Activated CD8-positive, alpha-beta T cell treated with anti-CD3 and anti-CD28 coated beads for 36 hours (primary cell): ENCODE measurements around the gene HIGD1A. TPM values are rescaled to one million over a fixed set of nuclear protein-coding genes. Genes with fewer than 3 reads are reported as not detected.

Experiments used
- ATAC-seq: fragments of 200-7000 bp; cut with Tn5 transposase; one replicate; pipeline ENCODE4 v1.10.0; 2021; ENCODE audit warnings: mild to moderate bottlenecking, moderate library complexity
- CTCF ChIA-PET: fragments of 350-600 bp; sonication (Branson Sonifier 250); formaldehyde crosslinking; loops from one replicate; lab custom pipeline; 2021; ENCODE audit warnings: antibody characterized with exemption; lab: Charles Lee
- POLR2A ChIA-PET: fragments of 350-600 bp; sonication (Branson Sonifier 250); formaldehyde crosslinking; loops from one replicate; lab custom pipeline; 2021; ENCODE audit warnings: antibody characterized with exemption; lab: Charles Lee
- DNase-seq: peaks from one replicate; pipeline ENCODE4 v3.0.0-alpha.2; 2020
- H3K27ac Mint-ChIP-seq: one replicate; pipeline ENCODE4 v1.8.0; 2021; ENCODE audit warnings: mild to moderate bottlenecking, mixed read lengths
- H3K27me3 Mint-ChIP-seq: one replicate; pipeline ENCODE4 v1.8.0; 2021; ENCODE audit warnings: mixed read lengths
- H3K36me3 Mint-ChIP-seq: one replicate; pipeline ENCODE4 v1.8.0; 2021; ENCODE audit warnings: low read depth, mixed read lengths
- H3K4me1 Mint-ChIP-seq: one replicate; pipeline ENCODE4 v1.8.0; 2021; ENCODE audit warnings: low read depth, mixed read lengths
- H3K4me3 Mint-ChIP-seq: one replicate; pipeline ENCODE4 v1.8.0; 2021; ENCODE audit warnings: mild to moderate bottlenecking, moderate library complexity, mixed read lengths
- H3K9me3 Mint-ChIP-seq: one replicate; pipeline ENCODE4 v1.8.0; 2021; ENCODE audit warnings: mixed read lengths
- intact Hi-C: fragments of 100-400 bp; cut with micrococcal nuclease; formaldehyde crosslinking; loops from one replicate; pipeline ENCODE4 v1.10.0; 2022
- total RNA-seq, 2 experiments: library from RNA; stranded (reverse); gene quantifications; one replicate each; pipeline ENCODE4 v1.2.3, GENCODE V29; 2021
- TF ChIP-seq, protein P1 (sequence below): fragments of 200-600 bp; IDR thresholded peaks from one replicate; pipeline ENCODE4 v1.8.0; 2022; ENCODE audit warnings: antibody characterized with exemption, mild to moderate bottlenecking

HIGD1A gene
- total RNA-seq, 2 experiments from 2014 or later = 58.4 to 60.5 TPM

DNA sequence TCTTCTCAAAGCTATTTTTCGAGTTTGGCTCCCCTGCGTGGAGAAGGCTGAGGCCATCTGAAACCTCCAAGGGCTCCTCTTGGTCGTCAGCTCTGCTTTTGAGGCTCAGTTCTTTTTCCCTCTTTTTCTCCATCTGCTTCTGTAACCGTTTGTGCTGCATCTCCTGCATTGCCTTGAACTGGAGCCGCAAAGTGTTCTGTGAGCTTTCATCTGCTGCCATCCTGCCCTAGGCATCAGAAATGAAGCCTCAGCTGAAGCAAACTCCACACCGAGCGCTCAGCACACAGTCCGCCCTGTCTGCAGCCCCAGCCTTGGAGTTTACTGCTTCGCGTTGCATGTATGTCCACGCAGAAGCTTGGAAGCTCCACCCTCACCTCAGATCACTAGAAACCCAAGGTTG is 46.2 kb downstream of the HIGD1A start:
- TF ChIP-seq, protein P1, sequence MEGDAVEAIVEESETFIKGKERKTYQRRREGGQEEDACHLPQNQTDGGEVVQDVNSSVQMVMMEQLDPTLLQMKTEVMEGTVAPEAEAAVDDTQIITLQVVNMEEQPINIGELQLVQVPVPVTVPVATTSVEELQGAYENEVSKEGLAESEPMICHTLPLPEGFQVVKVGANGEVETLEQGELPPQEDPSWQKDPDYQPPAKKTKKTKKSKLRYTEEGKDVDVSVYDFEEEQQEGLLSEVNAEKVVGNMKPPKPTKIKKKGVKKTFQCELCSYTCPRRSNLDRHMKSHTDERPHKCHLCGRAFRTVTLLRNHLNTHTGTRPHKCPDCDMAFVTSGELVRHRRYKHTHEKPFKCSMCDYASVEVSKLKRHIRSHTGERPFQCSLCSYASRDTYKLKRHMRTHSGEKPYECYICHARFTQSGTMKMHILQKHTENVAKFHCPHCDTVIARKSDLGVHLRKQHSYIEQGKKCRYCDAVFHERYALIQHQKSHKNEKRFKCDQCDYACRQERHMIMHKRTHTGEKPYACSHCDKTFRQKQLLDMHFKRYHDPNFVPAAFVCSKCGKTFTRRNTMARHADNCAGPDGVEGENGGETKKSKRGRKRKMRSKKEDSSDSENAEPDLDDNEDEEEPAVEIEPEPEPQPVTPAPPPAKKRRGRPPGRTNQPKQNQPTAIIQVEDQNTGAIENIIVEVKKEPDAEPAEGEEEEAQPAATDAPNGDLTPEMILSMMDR = no peak
- Mint-ChIP-seq H3K36me3 (no peaks in the 10 kb centered on the region), H3K4me1 (no peaks in the 10 kb centered on the region), H3K27me3 (peaks cover 2% of the 10 kb centered on the region), H3K4me3 (no peak overlapping the region), H3K27ac (no peak overlapping the region), H3K9me3 (no peaks in the 10 kb centered on the region)
- POLR2A ChIA-PET = no interaction called here
- CTCF ChIA-PET = interaction anchor here (0.9 to 4.0 kb wide), 3 partner anchors 13 to 45 kb away, joined by 4 to 23 read pairs (median 4); no protein-coding TSS in a partner anchor
- ATAC-seq = no peak
- intact Hi-C loops = no loop called here
- DNase-seq = no peak

DNA sequence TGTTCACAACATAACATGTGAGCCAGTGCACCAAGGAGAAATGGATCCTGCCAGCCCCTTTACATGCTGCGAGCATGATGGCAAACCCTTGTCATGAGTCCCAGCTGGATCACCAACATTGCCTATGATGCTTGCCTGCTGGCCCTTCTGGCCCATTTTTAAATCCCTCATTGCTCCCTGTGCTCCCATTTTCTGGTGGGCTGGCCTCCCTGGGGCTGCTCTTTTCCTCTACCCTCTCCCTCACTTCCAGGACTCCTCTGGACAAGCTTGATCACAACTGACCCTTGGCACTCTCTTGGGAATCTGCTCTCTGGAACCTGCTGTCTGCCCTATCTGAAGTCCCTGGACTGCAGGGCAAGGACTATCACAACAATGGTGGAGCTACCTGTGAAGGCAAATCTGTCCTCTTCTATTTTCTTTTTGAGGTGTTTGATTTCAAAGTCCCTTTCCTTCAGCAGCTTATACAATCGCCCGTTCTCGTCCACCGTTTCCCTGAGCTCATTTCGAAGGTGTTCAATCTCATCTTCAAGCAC is 47.5 kb downstream of the HIGD1A start:
- DNase-seq (no peak), ATAC-seq (no peak)
- CTCF ChIA-PET = interaction anchor here (1.1 to 4.0 kb wide), 2 partner anchors 12 to 47 kb away, joined by 4 to 23 read pairs; no protein-coding TSS in a partner anchor
- Mint-ChIP-seq H3K36me3 (no peaks in the 10 kb centered on the region), H3K27ac (no peak overlapping the region), H3K4me3 (no peak overlapping the region), H3K27me3 (peaks cover 2% of the 10 kb centered on the region), H3K9me3 (no peaks in the 10 kb centered on the region), H3K4me1 (no peaks in the 10 kb centered on the region)
- TF ChIP-seq, protein P1 = no peak
- intact Hi-C loops = no loop called here
- POLR2A ChIA-PET = no interaction called here

DNA sequence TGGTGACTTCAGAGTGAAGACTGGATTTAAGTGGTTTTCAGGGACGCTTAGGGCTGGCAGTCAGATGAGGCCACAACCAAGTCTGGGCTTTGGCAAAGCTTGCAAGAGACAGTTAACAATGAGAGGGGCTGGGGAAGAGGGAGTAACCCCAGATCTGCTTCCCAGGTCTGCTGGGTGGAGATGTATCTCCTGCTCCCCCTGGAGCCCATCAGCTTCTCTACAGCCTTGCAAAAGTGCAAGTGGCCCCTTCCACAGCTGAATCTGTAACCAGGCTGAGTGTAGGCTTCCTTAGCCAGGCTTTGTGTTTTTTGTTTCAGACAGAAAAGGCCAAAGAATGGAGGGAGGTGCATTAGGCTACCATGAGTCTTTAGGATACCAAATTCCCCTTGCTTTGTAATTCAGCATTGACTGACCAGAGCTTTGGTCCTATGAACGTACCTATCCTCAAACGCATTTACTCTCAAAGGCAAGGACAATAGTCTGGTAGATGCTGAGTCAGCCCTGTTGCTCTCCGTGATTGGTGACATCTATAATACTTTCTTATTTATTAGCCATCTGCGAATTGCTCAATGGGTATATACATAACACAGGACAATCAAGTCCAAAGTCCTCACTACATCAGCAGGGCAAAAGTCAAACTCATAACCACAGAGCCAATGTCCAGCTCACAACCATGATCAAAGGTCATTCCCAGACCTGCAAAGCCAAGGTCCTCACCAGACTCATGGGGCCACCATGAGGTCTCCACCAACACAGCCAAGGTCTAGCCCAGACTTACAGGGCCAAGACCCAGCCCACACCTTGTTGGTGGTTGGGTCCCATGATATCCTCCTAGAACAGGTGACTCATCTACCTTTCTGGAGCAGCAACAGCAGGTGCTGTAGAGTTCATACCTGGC is 48.4 kb downstream of the HIGD1A start:
- ChIA-PET POLR2A (interaction anchor here (0.7 kb wide), 1 partner anchor 126 kb away, joined by 3 read pairs; no protein-coding TSS in a partner anchor), CTCF (interaction anchor here (0.5 to 4.0 kb wide), 6 partner anchors 9 to 246 kb away, joined by 3 to 23 read pairs (median 3); no protein-coding TSS in a partner anchor)
- peak; percentile 45 for ATAC-seq
- no peaks in the 10 kb centered on the region for H3K36me3 Mint-ChIP-seq
- TF ChIP-seq, protein P1 = peak; percentile 18
- intact Hi-C loops = no loop called here
- DNase-seq = peak; percentile 34
- no peaks in the 10 kb centered on the region for H3K4me1 Mint-ChIP-seq
- H3K27me3 Mint-ChIP-seq = no peaks in the 10 kb centered on the region
- no peaks in the 10 kb centered on the region for H3K9me3 Mint-ChIP-seq
- no peak overlapping the region for H3K4me3 Mint-ChIP-seq
- no peak overlapping the region for H3K27ac Mint-ChIP-seq

GRCh38 chr3:42753757-42754156 is 50.5 kb downstream of the HIGD1A start:
- ATAC-seq (no peak), DNase-seq (no peak)
- no peaks in the 10 kb centered on the region for H3K36me3 Mint-ChIP-seq
- H3K4me3 Mint-ChIP-seq = no peak overlapping the region
- no peaks in the 10 kb centered on the region for H3K9me3 Mint-ChIP-seq
- intact Hi-C loops = no loop called here
- H3K27ac Mint-ChIP-seq = no peak overlapping the region
- no peaks in the 10 kb centered on the region for H3K4me1 Mint-ChIP-seq
- ChIA-PET POLR2A (no interaction called here), CTCF (interaction anchor here (1.6 kb wide), 1 partner anchor 9 kb away, joined by 6 read pairs; no protein-coding TSS in a partner anchor)
- TF ChIP-seq, protein P1 = no peak
- no peaks in the 10 kb centered on the region for H3K27me3 Mint-ChIP-seq

GRCh38 chr3:42752961-42753360 is 51.3 kb downstream of the HIGD1A start:
- TF ChIP-seq, protein P1 = no peak
- peaks cover 3% of the 10 kb centered on the region for H3K4me1 Mint-ChIP-seq
- H3K36me3 Mint-ChIP-seq = no peaks in the 10 kb centered on the region
- CTCF ChIA-PET = interaction anchor here (1.6 kb wide), 1 partner anchor 8 kb away, joined by 6 read pairs; no protein-coding TSS in a partner anchor
- H3K27me3 Mint-ChIP-seq = no peaks in the 10 kb centered on the region
- no peak overlapping the region for H3K4me3 Mint-ChIP-seq
- DNase-seq (no peak), ATAC-seq (no peak)
- POLR2A ChIA-PET = no interaction called here
- no peaks in the 10 kb centered on the region for H3K9me3 Mint-ChIP-seq
- no peak overlapping the region for H3K27ac Mint-ChIP-seq
- intact Hi-C loops = no loop called here
